GM23338 (cell line): ENCODE data around the gene YIPF6. TPM values are rescaled to one million over a fixed set of nuclear protein-coding genes. Genes with fewer than 3 reads are reported as not detected.

ENCODE experiments used
- ATAC-seq: fragments of 200-7000 bp; cut with Tn5 transposase; 3 replicates; pipeline ENCODE4 v1.9.1; 2020
- DNase-seq: peaks from one replicate; pipeline ENCODE4 v3.0.0-alpha.2; 2015; ENCODE audit warnings: low spot score
- H2AFZ ChIP-seq: fragments of 200-600 bp; sonication (generic); 2 replicates; pipeline ENCODE4 v1.8.0; 2016; ENCODE audit warnings: antibody characterized with exemption, mild to moderate bottlenecking, moderate library complexity
- H3F3A ChIP-seq: fragments of 200-600 bp; sonication (generic); replicated peaks from 2 replicates; pipeline ENCODE4 v1.8.0; 2017; ENCODE audit warnings: antibody characterized with exemption, mixed run types, low read depth
- H3K27ac ChIP-seq: fragments of 200-600 bp; sonication (generic); 2 replicates; pipeline ENCODE4 v1.6.1; 2016; ENCODE audit warnings: low read depth
- H3K27me3 ChIP-seq: fragments of 200-600 bp; sonication (generic); 2 replicates; pipeline ENCODE4 v1.8.0; 2016; ENCODE audit warnings: mild to moderate bottlenecking, mixed run types, moderate library complexity; ENCODE audit not compliant: insufficient read depth
- H3K36me3 ChIP-seq: fragments of 200-600 bp; sonication (generic); 2 replicates; pipeline ENCODE4 v1.8.0; 2016; ENCODE audit warnings: mild to moderate bottlenecking; ENCODE audit not compliant: insufficient read depth
- H3K4me1 ChIP-seq: fragments of 200-600 bp; sonication (generic); 2 replicates; pipeline ENCODE4 v1.8.0; 2016; ENCODE audit warnings: mild to moderate bottlenecking, moderate library complexity; ENCODE audit not compliant: insufficient read depth
- H3K4me2 ChIP-seq: fragments of 200-600 bp; sonication (generic); 2 replicates; pipeline ENCODE4 v1.7.1; 2017; ENCODE audit warnings: mixed run types
- H3K4me3 ChIP-seq: fragments of 200-600 bp; sonication (generic); 2 replicates; pipeline ENCODE4 v1.6.1; 2016; ENCODE audit warnings: mixed run types
- H3K79me2 ChIP-seq: fragments of 200-600 bp; sonication (generic); replicated peaks from 2 replicates; pipeline ENCODE4 v1.8.0; 2017; ENCODE audit warnings: mild to moderate bottlenecking; ENCODE audit not compliant: insufficient read depth
- H3K9me2 ChIP-seq: fragments of 200-600 bp; sonication (generic); 2 replicates; pipeline ENCODE4 v1.8.0; 2017; ENCODE audit not compliant: insufficient read depth
- H4K20me1 ChIP-seq: fragments of 200-600 bp; sonication (generic); replicated peaks from 2 replicates; pipeline ENCODE4 v1.8.0; 2017; ENCODE audit warnings: mild to moderate bottlenecking; ENCODE audit not compliant: insufficient read depth
- H3K27ac Mint-ChIP-seq: 2 replicates; pipeline ENCODE4 v1.8.0; 2020; ENCODE audit warnings: inconsistent platforms, mild to moderate bottlenecking, moderate library complexity, mixed read lengths
- H3K27me3 Mint-ChIP-seq: 3 replicates; pipeline ENCODE4 v1.8.0; 2022; ENCODE audit warnings: low read depth, mild to moderate bottlenecking, moderate library complexity, mixed read lengths, inconsistent platforms; ENCODE audit not compliant: insufficient read depth, poor library complexity
- H3K36me3 Mint-ChIP-seq: 3 replicates; pipeline ENCODE4 v1.8.0; 2021; ENCODE audit warnings: low read depth, mild to moderate bottlenecking, inconsistent platforms, moderate library complexity, mixed read lengths
- H3K4me1 Mint-ChIP-seq: 3 replicates; pipeline ENCODE4 v1.8.0; 2020; ENCODE audit warnings: mild to moderate bottlenecking, inconsistent platforms, mixed read lengths
- H3K4me3 Mint-ChIP-seq: 3 replicates; pipeline ENCODE4 v1.8.0; 2021; ENCODE audit warnings: moderate library complexity, mild to moderate bottlenecking, inconsistent platforms, mixed read lengths
- H3K9me3 Mint-ChIP-seq: 3 replicates; pipeline ENCODE4 v1.8.0; 2020; ENCODE audit warnings: moderate library complexity, mild to moderate bottlenecking, inconsistent platforms, mixed read lengths
- CREB1 ChIP-seq: fragments of 250-450 bp; sonication (Bioruptor Pico); IDR thresholded peaks from 2 replicates; pipeline ENCODE4 v1.5.0; 2020; ENCODE audit warnings: low read depth, mild to moderate bottlenecking, moderate library complexity
- CTCF ChIP-seq, 2 experiments: fragments of 200-600 bp in 1 of 2; sonication (generic) in 1 of 2; conservative IDR thresholded peaks; 2 replicates each; pipeline versions ENCODE4 v1.5.1 to v1.6.1; 2016 to 2017; ENCODE audit warnings: antibody characterized with exemption in 2 of 2, low read depth in 2 of 2, mild to moderate bottlenecking in 2 of 2, moderate library complexity in 1 of 2
- ETS1 ChIP-seq: IDR thresholded peaks from 2 replicates; pipeline ENCODE4 v1.6.1; 2016; ENCODE audit warnings: antibody characterized with exemption
- EZH2 ChIP-seq: fragments of 200-600 bp; sonication (generic); IDR thresholded peaks from one replicate; pipeline ENCODE4 v1.8.0; 2017; ENCODE audit warnings: antibody characterized with exemption, mild to moderate bottlenecking, low read depth; ENCODE audit not compliant: unreplicated experiment
- EZH2phosphoT487 ChIP-seq: fragments of 200-600 bp; sonication (generic); IDR thresholded peaks from one replicate; pipeline ENCODE4 v1.8.1; 2018; ENCODE audit warnings: antibody characterized with exemption; ENCODE audit not compliant: unreplicated experiment
- JUNB ChIP-seq: IDR thresholded peaks from one replicate; pipeline ENCODE4 v1.6.1; 2016; ENCODE audit warnings: antibody characterized with exemption; ENCODE audit not compliant: unreplicated experiment
- NANOG ChIP-seq: IDR thresholded peaks from 2 replicates; pipeline ENCODE4 v1.6.1; 2016; ENCODE audit warnings: antibody characterized with exemption, borderline replicate concordance
- POLR2AphosphoS5 ChIP-seq: IDR thresholded peaks from 2 replicates; pipeline ENCODE4 v1.6.1; 2016; ENCODE audit warnings: antibody characterized with exemption, low read depth
- REST ChIP-seq: IDR thresholded peaks from one replicate; pipeline ENCODE4 v1.6.1; 2018; ENCODE audit warnings: antibody characterized with exemption; ENCODE audit not compliant: unreplicated experiment
- STAT1 ChIP-seq: IDR thresholded peaks from one replicate; pipeline ENCODE4 v1.6.1; 2016; ENCODE audit warnings: antibody characterized with exemption; ENCODE audit not compliant: unreplicated experiment
- ZNF114 ChIP-seq: fragments of 250-450 bp; sonication (Bioruptor Pico); IDR thresholded peaks from 2 replicates; pipeline ENCODE4 v1.5.0; 2020; ENCODE audit warnings: mild to moderate bottlenecking, moderate library complexity
- ZNF331 ChIP-seq: fragments of 250-450 bp; sonication (Bioruptor Pico); IDR thresholded peaks from 2 replicates; pipeline ENCODE4 v1.5.0; 2020; ENCODE audit warnings: low read depth, mild to moderate bottlenecking, moderate library complexity
- ZNF462 ChIP-seq: fragments of 250-450 bp; sonication (Bioruptor Pico); IDR thresholded peaks from 2 replicates; pipeline ENCODE4 v1.5.0; 2020; ENCODE audit warnings: mild to moderate bottlenecking, moderate library complexity
- polyA plus RNA-seq: library from polyadenylated mRNA; unstranded; fragments of >200 nt; fragmentation: Nextera tagmentation; extraction: Ambion mirVana; gene quantifications from 2 replicates; pipeline ENCODE4 v1.2.1, GENCODE V29; 2016
- total RNA-seq: library from RNA; depleted of rRNA; stranded (reverse); fragments of >200 nt; shearing (Covaris generic); gene quantifications from 2 replicates; pipeline ENCODE4 v1.2.3, GENCODE V29; 2014

The YIPF6 gene
- total and polyA plus RNA-seq, 2 experiments from 2014 or later: 37.1 to 40.5 TPM

- no peak overlapping the region for H3K4me2 ChIP-seq
- no peaks in the 10 kb centered on the region for H4K20me1 ChIP-seq
- H3K9me2 ChIP-seq: no peaks in the 10 kb centered on the region
- H3K4me3 ChIP-seq: no peak overlapping the region
- TF ChIP-seq JUNB: no peak
- no peak for TF ChIP-seq ZNF462 (CRISPR knock-in tag)
- no peak for TF ChIP-seq CREB1 (CRISPR knock-in tag)
- TF ChIP-seq ZNF331 (CRISPR knock-in tag): no peak
- TF ChIP-seq EZH2: no peak
- TF ChIP-seq STAT1: no peak
- no peak for TF ChIP-seq ETS1
- no peak for TF ChIP-seq EZH2phosphoT487
- TF ChIP-seq CTCF (conservative IDR thresholded peaks at IDR 0.05; ENCODE audit: low read depth in 2 of 2): no peak
- TF ChIP-seq ZNF114: no peak
- no peak for TF ChIP-seq NANOG
- no peak for TF ChIP-seq POLR2AphosphoS5
- TF ChIP-seq REST: no peak
- no peak for ATAC-seq
- no peak overlapping the region for H3K4me3 Mint-ChIP-seq
- peaks cover 6% of the 10 kb centered on the region; the same call in 1 of the 2 replicates for H3K4me1 ChIP-seq
- H3K4me1 Mint-ChIP-seq: peaks cover 3% of the 10 kb centered on the region; the same call in 1 of the 3 replicates
- H3K36me3 Mint-ChIP-seq: no peaks in the 10 kb centered on the region
- DNase-seq: no peak
- no peaks in the 10 kb centered on the region for H3K79me2 ChIP-seq
- H3K27ac Mint-ChIP-seq: no peak overlapping the region
- no peak overlapping the region for H2AFZ ChIP-seq
- H3K27me3 ChIP-seq: no peaks in the 10 kb centered on the region
- no peaks in the 10 kb centered on the region for H3K9me3 Mint-ChIP-seq
- no peaks in the 10 kb centered on the region for H3K36me3 ChIP-seq
- peaks cover 2% of the 10 kb centered on the region for H3K27me3 Mint-ChIP-seq
- H3F3A ChIP-seq: no peaks in the 10 kb centered on the region
- H3K27ac ChIP-seq: no peak overlapping the region
Measured at GRCh38 chrX:68461093-68461492, 37.8 kb upstream of the YIPF6 start.
